Measurements from ENCODE around the gene CNTNAP2. TPM values are rescaled to one million over a fixed set of nuclear protein-coding genes. Genes with fewer than 3 reads are reported as not detected.

The CNTNAP2 gene
- total and polyA plus RNA-seq, 2 of the 8 experiments (the other 6 are each of a cell fraction or from before 2014, with no cell fraction given) = 27.9 to 71.0 TPM

DNA sequence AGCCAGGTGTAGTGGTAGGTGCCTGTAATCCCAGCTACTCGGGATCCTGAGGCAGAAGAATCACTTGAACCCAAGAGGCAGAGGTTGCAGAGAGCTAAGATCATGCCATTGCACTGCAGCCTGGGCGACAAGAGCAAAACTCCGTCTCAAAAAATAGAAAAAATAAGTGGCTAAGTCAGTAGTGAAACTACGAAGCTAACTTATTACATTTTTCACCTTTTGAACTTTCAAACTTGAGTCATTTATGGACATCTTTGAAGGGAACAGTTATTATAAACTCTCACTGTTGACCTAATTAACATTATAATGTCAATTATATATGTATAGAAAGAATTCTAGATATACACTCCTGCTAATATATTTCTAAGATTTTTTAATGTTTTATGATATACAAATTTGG is 1932.5 kb downstream of the CNTNAP2 start:
- no peaks in the 10 kb centered on the region for H3K79me2 ChIP-seq (ENCODE audit: control insufficient read depth in 1 of 2, insufficient read depth in 2 of 2, low read length in 2 of 2)
- H3K56ac ChIP-seq (replicated peaks; ENCODE audit: insufficient read length, low read depth, low read length) = no peak overlapping the region
- no peak overlapping the region for H3K4ac ChIP-seq (replicated peaks; ENCODE audit: insufficient read length, low read depth, low read length)
- no peaks in the 10 kb centered on the region for H3K79me1 ChIP-seq (ENCODE audit: low read depth, low read length)
- ChIA-PET CTCF (ENCODE audit: partially characterized antibody) (interaction anchor here (1.2 kb wide), 1 partner anchor 13 kb away, joined by 5 read pairs; no protein-coding TSS in a partner anchor), POLR2A (ENCODE audit: partially characterized antibody) (no interaction called here)
- H3K9ac ChIP-seq (replicated peaks in 1 of 4; ENCODE audit: extremely low read depth in 1 of 4, low read depth in 3 of 4, low read length in 3 of 4) = no peak overlapping the region
- H2BK120ac ChIP-seq (replicated peaks; ENCODE audit: low read depth, low read length) = no peak overlapping the region
- no peaks in the 10 kb centered on the region for H3K9me3 ChIP-seq (ENCODE audit: insufficient read depth in 2 of 2, low read depth in 1 of 2, low read length in 1 of 2)
- FAIRE-seq = no peak
- H3K4me1 ChIP-seq (replicated peaks in 1 of 4; ENCODE audit: control insufficient read depth in 3 of 4, insufficient read depth in 4 of 4, low read length in 3 of 4) = no peaks in the 10 kb centered on the region
- no peak overlapping the region for H2AFZ ChIP-seq (ENCODE audit: low read length)
- H2BK5ac ChIP-seq (ENCODE audit: low read depth, low read length) = no peak overlapping the region
- no peak overlapping the region for H4K5ac ChIP-seq (ENCODE audit: insufficient read length, low read depth, low read length)
- H3K18ac ChIP-seq (ENCODE audit: extremely low read depth, low read length) = no peak overlapping the region
- no peak overlapping the region for H3K14ac ChIP-seq (ENCODE audit: insufficient read length)
- H2BK20ac ChIP-seq (ENCODE audit: low read length) = no peak overlapping the region
- no peaks in the 10 kb centered on the region for H4K20me1 ChIP-seq (replicated peaks in 1 of 2; ENCODE audit: control insufficient read depth in 1 of 2, insufficient read depth in 2 of 2, low read length in 2 of 2)
- WGBS, 2 experiments (ENCODE audit: extremely low coverage in 1 of 2, insufficient coverage in 1 of 2, insufficient read length in 1 of 2, insufficient replicate concordance in 2 of 2, low coverage in 1 of 2, low lambda C conversion rate in 2 of 2, missing lambda C conversion rate in 1 of 2) = 85% methylated on average over 4 of the region's 4 CpGs; no CpG with 5 or more reads in 1 of the 2 experiments
- H3K4me2 ChIP-seq (ENCODE audit: insufficient read depth in 1 of 2, low read depth in 2 of 2, low read length in 2 of 2) = no peak overlapping the region
- H3K27ac ChIP-seq (ENCODE audit: low read depth, low read length) = no peak overlapping the region
- no peak overlapping the region for H3K23ac ChIP-seq (ENCODE audit: insufficient read length)
- no peaks in the 10 kb centered on the region for H3K27me3 ChIP-seq (replicated peaks in 1 of 4; ENCODE audit: control insufficient read depth in 3 of 4, extremely low read depth in 1 of 4, insufficient read depth in 3 of 4, low read length in 3 of 4)
- no peak overlapping the region for H4K91ac ChIP-seq (replicated peaks; ENCODE audit: insufficient read length, low read length)
- no peak overlapping the region for H2BK12ac ChIP-seq (ENCODE audit: low read depth, low read length)
- H2AK5ac ChIP-seq (ENCODE audit: low read depth, low read length) = no peak overlapping the region
- H3K36me3 ChIP-seq (ENCODE audit: control insufficient read depth in 2 of 4, insufficient read depth in 4 of 4, low read length in 3 of 4) = no peaks in the 10 kb centered on the region
- H3K4me3 ChIP-seq (ENCODE audit: extremely low read depth in 1 of 4, insufficient read depth in 2 of 4, low read depth in 3 of 4, low read length in 4 of 4) = no peak overlapping the region
- no peak overlapping the region for H4K8ac ChIP-seq (ENCODE audit: extremely low read depth, insufficient read depth, low read length)
- no peak overlapping the region for H2BK15ac ChIP-seq (ENCODE audit: low read length)
- H3K23me2 ChIP-seq (ENCODE audit: low read depth, low read length) = no peaks in the 10 kb centered on the region
- DNase-seq (ENCODE audit: low read depth in 1 of 2, low spot score in 2 of 2) = no peak
- TF ChIP-seq MAFK (IDR thresholded peaks at IDR 0.05; ENCODE audit: low read depth, low read length) (no peak), CTBP2 (IDR thresholded peaks at IDR 0.05; ENCODE audit: borderline replicate concordance, insufficient read depth, insufficient read length, low read length) (no peak), BCL11A (IDR thresholded peaks at IDR 0.05; ENCODE audit: low read depth in 2 of 2, low read length in 2 of 2) (no peak), POLR2A (IDR thresholded peaks at IDR 0.05; ENCODE audit: control extremely low read depth in 1 of 2, low read depth in 2 of 2, low read length in 2 of 2) (no peak), KDM1A (IDR thresholded peaks at IDR 0.05; ENCODE audit: borderline replicate concordance, low read length) (no peak), RNF2 (IDR thresholded peaks at IDR 0.05; ENCODE audit: borderline replicate concordance, low read depth, low read length, missing control alignments, poor library complexity, severe bottlenecking) (no peak), FOSL1 (IDR thresholded peaks at IDR 0.05; ENCODE audit: insufficient read depth, low read depth, low read length) (no peak), BACH1 (IDR thresholded peaks at IDR 0.05; ENCODE audit: low read length) (no peak), CHD1 (IDR thresholded peaks at IDR 0.05; ENCODE audit: low read depth, low read length) (no peak), SRF (IDR thresholded peaks at IDR 0.05; ENCODE audit: low read depth, low read length) (no peak), RFX5 (IDR thresholded peaks at IDR 0.05; ENCODE audit: borderline replicate concordance, low read depth, low read length) (no peak), SIX5 (IDR thresholded peaks at IDR 0.05; ENCODE audit: low read depth, low read length) (no peak), SP2 (IDR thresholded peaks at IDR 0.05; ENCODE audit: low read length) (no peak), BRCA1 (IDR thresholded peaks at IDR 0.05; ENCODE audit: low read depth, low read length) (no peak), E2F6 (IDR thresholded peaks at IDR 0.05) (no peak)
